T-helper 22 cell (primary cell): ENCODE measurements around the gene HSFX3.
"Not testable (repeated sequence)": the region's sequence is repeated elsewhere in the genome, so short reads cannot be mapped to it uniquely, and the experiment has no call there.

Experiments
- DNase-seq: peaks from one replicate; pipeline ENCODE4 v3.0.0-alpha.2; 2020; ENCODE audit warnings: low read depth

Gene HSFX3

DNA sequence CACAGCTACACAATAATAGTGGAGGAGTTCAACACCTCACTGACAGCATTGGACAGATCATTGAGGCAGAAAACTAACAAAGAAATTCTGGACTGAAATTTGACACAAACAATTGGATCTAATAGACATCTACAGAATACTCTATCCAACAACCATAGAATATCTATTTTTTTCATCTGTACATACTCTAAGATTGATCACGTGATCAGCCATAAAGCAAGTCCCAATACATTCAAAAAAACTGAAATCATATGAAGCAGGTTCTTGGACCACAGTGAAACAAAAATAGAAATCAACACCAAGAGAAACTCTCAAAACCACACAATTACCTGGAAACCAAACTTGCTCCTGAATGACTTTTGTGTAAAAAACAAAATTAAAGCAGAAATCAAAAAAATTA is 32.4 kb downstream of the HSFX3 start:
- no peak for DNase-seq

DNA sequence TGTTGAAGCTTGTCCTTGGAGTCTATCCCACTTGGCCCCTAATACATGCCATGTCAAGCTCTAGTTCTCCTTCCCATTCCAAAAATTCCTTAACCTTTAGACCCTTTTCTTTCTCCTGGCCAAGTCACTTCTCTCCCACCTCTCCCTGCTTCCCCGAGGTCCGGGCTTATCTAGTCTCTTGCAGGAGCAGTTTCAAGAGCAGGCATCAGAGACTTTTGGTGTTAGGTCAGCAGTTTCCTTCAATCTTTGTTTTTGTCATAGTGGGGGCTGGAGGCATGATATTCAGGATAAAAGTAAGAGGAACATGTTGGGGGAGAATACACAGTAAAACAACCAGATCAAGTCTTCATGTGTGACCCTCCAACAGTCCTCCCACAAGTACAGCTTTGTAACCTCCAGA is 33.1 kb downstream of the HSFX3 start:
- no peak for DNase-seq

DNA sequence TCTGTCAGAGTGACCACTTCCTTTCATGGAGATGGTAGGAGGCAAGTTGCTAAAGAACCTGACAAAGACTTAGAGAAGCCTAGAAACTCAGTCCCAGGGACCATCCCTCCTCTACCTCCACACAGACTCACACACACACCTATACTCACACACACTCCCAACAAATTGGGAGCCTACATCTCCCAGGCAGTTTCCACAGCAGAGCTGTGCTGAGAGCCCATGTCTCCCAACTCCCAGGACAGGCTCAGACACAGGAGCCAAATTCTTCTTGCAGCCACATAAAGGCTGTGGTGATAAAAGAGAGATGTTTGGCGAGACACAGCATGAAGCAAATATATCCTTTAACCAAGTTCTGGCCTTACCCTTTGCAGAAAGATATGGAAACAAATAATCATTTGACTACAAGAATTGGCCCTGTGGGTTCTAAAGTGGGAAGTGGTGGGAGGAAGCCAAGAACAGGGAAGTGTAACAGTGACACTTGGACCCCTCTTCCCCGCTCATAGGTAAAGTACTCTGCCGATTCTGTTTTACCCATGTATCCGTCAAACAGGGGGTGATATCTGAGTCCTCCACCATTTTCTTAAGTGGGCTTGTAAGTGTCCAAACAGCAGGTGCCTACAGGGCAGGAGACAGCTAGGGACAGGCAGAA is 33.6 kb downstream of the HSFX3 start:
- DNase-seq, result no peak

DNA sequence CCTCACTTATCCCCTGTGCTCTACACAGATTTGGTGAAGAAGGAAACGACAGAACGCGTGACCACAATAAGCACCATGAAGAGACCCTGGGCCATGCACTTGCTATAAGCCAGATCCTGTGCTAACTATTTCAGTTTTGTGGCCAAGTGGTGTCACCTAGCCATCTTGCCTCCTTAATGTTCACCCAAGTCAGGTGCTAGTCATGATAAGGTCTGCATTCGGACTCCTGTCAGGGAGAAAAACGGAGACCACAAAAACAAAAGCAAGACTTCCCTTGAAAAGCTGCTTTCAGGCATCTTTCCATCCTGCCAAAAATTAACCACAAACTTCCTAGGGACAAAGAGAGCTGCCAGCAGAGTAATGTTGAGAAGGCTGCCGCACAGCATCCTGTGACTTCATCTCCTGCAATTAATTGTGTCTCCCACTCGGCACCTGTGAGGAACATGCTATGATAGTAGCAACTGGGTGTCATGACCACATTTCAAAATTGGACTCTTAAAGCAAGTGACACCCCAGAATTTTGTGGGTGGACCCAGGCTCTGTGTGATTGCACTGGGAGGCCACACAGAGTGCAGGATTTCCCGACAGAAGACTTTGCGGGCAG is 35.8 kb downstream of the HSFX3 start:
- no peak for DNase-seq

DNA sequence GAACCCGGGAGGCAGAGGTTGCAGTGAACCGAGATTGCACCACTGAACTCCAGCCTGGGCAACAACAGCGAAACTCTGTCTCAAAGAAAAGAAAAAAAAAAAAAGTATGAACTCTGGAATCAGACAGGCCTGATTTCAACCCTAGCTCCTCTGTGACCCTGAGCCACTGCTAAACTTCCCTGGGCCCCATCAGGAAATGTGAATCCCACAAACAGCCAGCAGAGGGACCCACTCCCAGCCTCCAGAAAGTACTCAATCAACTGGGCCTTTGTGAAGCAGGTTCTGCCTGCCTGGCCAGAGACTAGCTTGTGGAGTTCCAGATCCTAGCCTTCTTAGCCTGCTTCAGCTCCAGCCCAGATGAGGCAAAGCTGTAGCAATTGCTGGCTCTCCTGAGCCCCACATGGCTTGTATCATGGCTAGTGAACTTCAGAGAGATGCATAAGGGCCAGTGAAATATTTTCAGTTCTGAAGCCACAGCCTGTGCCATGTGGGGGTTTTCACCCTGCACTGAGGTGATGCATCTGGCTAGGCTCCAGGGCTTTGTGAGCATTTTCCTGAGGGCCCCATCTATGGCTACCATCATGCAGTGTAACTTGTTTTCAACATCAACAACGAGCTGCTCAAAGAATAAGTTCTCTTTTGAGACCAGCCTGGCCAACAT is 37.4 kb downstream of the HSFX3 start:
- DNase-seq, result peak; percentile 33

DNA sequence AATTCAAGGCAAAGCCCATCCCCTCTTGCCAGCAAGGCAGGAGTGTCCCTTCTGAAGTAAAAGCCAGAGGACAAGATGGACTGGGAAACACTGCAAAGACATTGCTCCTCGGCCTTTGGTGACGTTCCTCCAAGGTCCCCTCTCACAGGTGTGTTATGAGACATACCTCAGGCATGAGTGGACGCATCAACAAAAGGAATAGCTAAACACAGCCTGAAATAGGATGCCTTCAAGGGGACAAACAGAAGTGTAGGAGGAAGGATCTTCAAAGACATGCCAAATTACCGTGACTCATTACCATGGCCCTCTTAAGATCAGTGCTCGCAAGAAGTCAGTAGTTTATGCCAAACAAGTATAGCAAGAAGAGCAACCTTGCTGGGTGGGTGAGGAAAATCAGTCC is 38.6 kb downstream of the HSFX3 start:
- no peak for DNase-seq

DNA sequence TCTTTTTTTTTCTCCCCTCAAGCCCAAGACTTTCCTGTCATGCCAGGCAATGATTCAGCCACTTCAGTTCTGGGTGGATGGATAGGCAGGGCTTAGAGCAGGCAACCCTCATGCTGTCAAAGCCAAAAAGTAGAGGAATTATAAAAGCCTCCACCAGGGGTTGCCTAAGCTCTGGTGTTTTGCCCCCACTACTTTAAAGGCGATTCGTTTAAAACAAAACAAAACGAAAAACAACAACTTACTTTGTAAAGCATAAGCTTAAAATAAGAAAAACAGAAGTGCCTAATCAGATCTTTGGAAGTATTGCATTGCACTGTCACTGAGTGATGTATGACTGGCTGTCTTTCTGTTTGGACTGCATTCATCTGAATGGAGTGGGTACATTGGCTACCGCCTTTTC is 39.3 kb downstream of the HSFX3 start:
- no peak for DNase-seq

DNA sequence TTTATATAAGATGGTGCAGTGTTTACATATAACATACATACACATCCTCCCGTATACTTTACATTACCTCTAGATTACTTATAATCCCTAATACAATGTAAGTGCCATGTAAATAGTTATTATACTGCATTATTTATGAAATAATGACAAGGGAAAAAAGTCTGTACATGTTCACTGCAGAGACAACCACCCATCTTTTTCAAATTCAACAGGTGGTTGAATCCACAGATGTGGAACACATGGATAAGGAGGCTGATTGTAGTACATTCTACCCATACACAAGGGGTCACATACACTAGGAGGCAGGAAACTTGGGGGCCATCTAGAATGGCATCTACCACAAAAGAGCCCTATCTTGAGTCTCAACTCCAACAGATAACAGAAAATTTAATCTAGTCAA is 41.3 kb downstream of the HSFX3 start:
- no peak for DNase-seq

DNA sequence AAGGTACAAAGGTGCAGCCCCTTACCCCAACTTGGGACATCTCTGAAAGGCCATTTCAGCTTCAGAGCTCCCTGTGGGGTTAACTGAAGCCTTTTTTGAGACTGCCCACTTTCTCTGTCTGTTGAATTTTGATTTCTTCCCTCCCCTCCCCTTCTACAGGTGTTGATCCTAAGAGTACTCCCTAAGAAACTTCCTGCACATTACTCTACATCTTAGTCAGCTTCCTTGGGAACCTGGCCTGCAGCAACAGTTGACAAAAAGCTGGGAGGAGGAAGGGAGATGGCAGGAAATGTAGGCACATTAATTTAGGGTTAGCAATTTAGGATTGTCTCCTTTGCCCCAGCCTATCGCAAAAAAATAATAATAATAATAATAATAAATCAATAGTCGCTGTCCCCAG is 43.4 kb downstream of the HSFX3 start:
- no peak for DNase-seq

DNA sequence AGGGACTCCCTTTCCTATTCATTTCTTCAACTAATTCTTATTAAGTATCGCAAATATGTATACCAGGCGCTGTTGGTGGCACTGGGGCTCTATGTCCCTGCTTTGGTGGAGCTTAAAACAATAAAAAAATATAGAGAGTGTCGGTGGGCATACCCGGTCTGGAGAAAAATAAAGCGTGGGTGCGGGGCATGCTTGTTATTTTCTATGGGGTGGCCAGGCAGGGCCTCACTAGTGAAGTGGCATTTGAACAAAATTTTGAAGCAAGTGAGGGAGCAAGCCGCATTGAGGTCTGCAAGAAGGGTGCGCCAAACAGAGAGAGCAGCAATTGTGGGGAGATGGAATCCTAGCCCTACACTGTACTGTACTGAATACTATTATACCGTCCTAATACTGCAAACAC is 44.1 kb downstream of the HSFX3 start:
- DNase-seq, result no peak

DNA sequence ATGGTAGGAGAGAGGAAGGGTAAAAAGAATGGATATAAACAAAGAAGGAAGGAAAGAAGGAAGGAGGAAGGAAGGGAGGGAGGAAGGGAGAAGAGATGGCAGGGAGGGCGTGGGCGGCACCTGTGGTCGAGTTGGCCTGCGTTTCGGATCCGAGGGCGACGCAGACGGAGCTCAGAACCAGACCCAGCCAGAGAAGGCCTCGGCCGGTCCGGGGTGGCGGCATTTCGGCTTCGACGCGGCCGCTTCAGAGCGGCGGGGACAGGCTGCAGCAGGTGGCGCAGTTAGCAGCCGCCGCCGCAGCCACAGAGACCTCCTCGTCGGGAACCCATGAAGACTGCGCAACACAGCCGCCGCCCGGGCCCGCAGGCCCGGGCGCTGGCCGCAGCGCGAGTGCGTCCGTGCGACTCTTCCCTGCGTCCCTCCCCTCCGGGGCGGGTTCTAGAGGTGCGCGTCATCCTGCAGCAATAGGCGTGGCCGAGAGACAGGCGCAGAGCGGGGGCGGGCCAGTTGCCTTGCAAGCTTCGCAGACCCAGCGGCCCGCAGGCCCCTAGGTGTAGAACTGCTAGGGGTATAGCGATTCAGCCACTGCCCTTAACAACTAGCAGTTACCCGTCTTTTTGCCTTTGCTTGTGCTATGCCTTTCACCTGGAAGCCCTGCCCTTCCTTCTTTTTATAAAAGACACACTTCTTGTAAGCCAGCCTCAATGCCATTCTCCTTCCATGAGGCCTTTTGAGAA is 44.6 kb downstream of the HSFX3 start, which contains the start of gene IDS:
Gene IDS, minus strand, starts transcription at position 392 of the 737 bp plus-strand sequence. Its CDS starts 169 bp downstream, at position 223.
- peak; percentile 79 for DNase-seq

DNA sequence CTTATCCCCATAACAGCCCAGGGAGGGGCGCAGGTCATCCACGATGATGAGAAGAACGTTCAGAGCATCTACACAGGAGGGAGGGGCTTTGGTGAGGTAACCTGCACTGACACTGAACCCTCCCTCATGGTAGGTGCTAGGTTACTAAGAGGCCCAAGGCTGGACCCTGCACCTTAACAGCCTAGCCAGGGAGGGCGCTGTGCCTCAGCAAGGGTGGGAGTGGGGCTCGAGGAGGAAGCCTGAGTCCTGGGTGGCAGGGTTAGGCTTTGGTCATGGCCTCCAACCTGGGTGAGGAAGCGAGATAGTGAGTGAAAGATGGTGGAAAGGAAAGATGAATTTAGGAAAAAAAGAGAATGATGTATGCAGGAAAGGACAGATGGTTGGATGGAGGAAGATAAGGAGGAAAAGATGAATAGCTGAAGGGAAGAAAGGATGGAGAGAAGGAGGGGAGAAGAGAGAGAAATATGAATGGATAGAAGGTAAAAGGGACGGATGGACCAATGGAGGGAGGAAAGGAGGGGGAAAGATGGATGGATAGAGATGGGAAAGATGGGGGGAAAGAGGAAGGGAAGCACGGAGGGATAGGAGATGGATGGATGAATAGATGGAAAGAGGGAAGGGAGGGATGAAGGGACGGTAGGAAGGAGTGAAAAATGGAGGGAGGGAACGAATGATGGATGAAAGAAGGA is 45.4 kb downstream of the HSFX3 start:
- DNase-seq, result peak; percentile 57

DNA sequence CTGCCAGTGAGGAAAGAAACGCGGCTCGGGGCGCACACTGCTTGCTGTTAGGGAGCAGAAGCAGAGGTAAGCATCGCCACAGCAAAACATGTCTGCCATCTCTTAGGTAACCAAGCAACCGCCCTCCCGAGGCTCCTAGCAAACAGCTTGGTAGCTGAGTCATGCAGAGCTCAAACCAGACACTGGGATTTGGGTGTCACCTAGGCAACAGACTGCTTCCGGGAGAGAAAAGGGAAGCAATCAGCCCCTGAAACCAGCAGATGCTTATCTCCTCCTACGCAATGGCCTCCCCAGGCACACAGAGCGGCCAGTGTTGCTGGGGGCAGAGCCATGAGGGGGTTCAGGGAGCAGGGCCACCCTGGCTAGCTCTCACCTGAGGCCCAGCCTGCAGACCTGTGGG is 46.3 kb downstream of the HSFX3 start:
- DNase-seq, result peak; percentile 69

DNA sequence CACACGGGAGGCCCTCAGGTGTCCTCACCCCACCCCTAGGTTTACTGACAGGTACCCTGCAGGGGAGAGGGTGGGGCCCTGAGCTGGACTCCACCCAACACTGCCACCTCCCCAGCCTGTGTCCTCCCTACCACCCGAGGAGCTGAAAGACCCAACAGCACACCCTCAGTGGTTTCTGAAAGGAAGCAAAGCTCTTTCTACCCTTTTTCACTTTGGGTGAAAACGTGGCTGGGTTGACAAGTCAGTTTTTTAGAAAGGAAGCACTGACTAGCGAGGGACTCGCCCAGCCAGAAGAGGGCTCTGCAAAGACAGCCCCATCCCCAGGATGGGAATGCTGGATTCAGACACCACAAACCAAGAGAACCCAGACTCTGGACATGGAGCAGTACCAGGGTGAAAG is 46.8 kb downstream of the HSFX3 start:
- DNase-seq, result not testable (repeated sequence)

DNA sequence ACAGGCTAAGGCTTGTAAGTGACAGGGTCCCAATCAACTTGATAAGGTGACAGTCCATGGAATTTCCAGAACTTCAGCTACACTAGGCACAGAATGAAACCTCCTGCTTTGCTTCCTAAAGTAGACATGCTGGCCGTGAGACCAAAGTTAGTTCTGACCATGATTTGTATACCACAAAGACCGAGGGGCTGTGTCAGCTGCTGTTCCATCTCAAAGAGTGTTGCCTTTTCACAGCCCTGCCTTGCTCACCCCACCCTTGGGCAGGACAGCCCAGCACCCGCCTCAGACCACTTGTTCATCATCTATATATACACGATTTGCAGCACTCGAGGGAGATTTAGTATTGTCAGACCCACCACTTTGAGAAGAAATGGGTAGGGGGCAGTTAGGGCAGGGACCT is 50.0 kb downstream of the HSFX3 start:
- DNase-seq, result no peak

DNA sequence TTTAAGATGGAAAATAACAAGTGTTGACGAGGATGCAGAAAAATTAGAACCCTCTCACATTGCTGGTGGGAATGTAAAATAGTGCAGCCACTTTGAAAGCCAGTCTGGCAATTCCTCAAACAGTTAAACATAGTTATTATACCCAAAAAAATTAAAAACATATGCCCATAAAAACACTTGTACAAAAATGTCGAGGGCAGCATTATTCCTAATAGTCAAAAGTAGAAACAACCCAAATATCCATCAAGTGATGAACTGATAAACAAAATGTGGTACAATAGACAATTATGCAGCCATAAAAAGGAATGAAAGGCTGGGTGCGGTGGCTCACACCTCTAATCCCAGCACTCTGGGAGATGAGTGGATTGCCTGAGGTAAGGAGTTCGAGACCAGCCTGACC is 51.0 kb downstream of the HSFX3 start:
- no peak for DNase-seq
